Islet of Langerhans (tissue), 1 donor: Measurements from ENCODE around the gene MNT.

Source experiments
- FAIRE-seq: peaks from one replicate; lab custom pipeline; 2011; peaks lifted over from hg19 to GRCh38; lab: Jason Lieb, UNC

Gene MNT

GRCh38 chr17:2380226-2380922 is 20.5 kb downstream of the MNT start:
- FAIRE-seq, result no peak

DNA sequence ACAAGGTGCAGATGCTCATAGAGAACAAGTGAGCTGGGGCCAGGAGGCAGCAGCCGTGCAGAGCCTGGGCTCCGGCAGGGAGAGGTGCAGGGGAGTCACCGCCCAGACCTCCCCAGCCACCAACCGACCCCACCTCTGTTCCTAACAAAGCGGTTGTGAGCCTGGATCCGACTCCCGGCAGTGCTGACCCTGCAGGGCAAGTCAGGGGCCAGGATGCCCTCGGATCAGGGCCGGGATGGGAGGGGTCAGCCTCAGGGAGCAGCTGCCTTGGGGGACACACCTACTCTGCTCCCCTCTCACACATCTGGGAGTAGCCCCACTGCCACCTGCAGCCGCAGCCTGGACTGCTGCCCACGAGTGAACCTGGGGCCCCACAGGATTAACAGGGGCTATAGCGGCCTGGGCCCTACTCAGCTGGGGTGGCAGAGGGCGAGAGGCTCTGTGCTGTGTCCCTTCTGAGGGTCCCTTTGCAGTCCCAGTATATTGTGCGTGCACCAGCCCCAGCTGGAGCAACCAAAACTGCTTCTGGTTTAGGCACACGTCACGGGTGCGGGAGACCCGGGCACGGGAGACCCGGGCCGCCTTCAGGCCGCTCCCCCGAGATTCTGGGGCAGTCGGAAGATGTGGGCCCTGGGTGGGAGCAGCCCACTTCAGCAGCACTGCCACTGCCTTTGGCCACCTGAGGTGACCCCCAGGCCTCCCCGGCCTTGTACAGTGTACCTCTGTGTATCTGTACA is 21.2 kb downstream of the MNT start:
- no peak for FAIRE-seq

DNA sequence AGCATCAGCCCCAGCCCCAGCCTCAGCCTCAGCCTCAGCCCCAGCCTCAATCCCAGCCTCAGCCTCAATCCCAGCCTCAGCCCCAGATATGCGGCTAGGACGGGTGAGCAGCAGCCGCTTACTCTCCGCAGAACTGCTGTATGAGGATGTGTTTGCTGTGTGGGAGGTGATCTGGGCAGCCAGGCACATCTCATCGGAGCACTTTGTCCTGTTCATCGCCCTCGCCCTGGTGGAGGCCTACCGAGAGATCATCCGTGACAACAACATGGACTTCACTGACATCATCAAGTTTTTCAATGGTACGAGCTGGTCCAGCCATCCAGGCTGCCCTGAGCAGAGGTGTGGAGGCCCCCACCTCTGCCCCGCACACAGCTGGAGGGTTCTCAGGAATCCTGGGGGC is 22.0 kb downstream of the MNT start:
- no peak for FAIRE-seq

DNA sequence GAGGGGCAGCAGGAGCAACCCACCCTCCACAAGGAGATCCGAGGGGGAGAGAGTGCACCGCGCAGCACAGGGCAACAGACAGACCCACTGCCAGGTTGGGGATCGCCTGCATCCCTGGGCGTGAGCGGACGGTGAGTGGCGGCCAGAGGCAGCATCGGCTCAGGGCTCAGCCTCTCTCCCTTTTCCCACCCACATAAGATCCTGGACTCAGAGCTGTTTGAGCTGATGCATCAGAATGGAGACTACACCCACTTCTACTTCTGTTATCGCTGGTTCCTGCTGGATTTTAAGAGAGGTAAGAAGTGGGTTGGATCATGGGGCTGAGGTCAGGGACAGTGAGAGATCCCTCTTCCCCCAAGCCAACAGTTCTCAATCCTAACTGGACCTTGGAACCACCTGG is 23.2 kb downstream of the MNT start:
- FAIRE-seq, result no peak

DNA sequence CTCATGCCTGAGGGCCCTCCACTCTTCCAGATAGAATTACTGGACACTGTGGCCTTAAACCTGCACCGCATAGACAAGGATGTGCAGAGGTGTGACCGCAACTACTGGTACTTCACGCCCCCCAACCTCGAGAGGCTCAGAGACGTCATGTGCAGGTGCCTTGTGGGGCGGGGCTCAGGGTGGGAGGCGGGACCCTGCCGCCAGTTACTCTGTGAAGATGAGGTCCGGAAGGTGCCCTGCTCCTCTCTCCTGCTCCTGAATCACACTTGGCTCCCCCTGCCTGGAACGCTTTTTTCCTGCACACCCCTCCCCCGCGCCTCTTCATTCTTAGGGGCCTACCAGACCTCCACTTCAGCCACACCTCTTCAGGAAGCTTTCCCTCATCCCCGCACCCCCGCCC is 24.8 kb downstream of the MNT start:
- FAIRE-seq, result no peak

DNA sequence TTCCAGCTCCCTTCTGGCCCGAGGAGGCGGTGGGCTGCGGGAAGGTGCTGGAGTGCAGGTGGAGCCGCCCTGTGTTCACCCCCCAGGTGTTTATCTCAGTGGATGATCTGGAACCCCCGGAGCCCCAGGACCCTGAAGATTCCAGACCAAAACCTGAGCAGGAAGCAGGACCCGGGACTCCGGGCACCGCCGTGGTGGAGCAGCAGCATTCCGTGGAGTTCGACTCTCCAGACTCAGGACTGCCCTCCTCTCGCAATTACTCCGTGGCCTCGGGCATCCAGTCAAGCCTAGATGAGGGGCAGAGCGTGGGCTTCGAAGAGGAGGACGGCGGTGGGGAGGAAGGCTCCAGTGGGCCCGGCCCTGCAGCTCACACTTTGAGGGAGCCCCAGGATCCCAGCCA is 25.5 kb downstream of the MNT start:
- FAIRE-seq, result no peak

DNA sequence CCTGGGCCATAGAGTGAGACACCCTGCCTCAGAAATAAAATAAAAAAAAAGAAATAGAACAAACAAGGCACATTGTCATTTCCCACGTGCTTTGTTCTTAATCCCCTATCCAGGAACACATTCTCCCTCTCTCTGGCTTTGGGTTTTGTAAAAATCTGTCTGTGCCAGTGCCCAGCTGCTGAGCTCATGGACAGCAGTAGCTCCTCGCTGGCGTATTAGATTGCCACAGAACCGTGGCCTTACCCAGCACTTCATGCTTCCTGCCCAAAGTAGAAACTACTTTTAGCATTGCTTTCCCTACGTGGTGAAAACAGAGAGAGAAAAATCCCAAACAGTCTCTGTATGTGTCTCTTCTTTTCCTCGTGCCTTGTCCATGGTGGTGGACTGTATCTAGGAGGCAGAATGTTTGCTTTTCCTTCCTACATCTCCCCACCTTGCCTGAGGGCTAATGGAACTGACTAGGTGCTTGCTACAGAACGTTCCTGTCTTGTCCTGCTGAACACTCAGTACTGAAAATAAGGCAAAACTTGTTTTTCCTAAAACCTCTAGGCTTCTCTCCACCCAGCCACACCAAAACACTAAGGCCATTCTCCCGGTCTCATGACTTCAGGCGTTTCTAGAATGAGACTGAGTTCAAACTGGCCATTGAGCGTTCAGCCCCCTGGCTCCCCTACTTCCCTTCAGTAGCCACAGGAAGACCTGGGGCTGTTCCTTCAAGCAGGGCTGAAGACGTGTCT is 26.1 kb downstream of the MNT start:
- FAIRE-seq, result no peak

DNA sequence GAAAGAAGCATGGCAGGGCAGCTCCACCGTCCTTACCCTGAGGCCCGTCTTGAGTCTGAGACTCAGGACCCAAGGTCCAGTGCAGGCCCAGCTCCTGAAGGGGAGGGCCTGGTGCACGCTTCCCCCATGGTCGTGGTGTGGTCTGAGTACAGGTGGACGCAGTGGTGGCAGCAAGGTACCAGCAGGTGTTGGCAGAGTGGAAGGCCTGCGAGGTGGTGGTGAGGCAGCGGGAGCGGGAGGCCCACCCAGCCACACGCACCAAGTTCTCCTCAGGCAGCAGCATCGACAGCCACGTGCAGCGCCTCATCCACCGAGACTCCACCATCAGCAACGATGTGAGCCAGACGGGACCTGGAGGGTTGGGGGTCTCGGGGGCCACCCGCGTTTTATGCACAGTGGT is 27.7 kb downstream of the MNT start:
- FAIRE-seq, result no peak

- FAIRE-seq, result no peak
Measured at GRCh38 chr17:2372681-2373080, 28.2 kb downstream of the MNT start.

GRCh38 chr17:2372180-2372579 is 28.7 kb downstream of the MNT start:
- FAIRE-seq, result no peak

DNA sequence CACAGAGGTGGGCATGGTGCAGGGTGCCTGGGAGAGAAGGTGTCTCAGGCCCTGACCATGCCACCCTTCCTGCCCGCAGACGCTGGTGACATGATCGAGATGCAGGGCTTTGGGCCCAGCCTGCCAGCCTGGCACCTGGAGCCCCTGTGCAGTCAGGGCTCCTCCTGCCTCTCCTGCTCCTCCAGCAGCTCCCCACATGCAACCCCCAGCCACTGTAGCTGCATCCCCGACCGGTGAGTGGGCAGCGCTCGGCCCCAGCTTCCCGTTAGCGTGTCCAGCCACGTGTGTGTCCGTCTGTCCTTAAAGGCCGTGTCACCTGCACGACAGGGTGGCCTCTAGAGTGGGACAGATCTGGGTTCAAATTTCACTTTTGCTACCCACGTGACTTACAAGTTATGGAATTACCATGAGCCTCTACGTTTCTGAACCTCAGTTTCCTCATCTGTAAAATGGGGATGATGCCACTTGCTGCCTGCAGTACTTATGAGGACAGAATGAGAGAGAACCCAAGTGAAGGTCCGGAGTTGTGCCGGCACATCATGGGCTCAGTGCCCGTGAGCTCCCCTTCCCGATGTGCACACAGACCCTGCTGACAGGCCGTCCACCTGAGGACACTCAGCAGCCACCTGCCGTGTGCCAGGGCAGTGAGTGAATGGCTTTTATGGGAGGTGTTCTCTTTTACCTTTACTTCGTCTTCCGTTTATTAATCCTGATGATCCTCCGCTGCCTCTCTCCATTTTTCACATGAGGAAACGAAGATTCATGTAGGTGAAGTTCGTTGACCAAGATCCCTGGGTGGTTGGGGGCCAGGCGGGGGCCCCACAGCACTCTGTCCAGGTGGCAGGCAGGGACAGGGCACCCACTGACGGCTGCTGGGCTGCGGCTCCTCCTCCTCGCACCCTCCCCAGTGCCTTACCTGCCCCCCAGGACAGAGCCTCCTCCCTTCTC is 29.4 kb downstream of the MNT start:
- no peak for FAIRE-seq

- FAIRE-seq, result no peak
Measured at GRCh38 chr17:2370211-2370589, 30.7 kb downstream of the MNT start.

- no peak for FAIRE-seq
Measured at GRCh38 chr17:2369551-2370210, 31.2 kb downstream of the MNT start.

GRCh38 chr17:2369039-2369438 is 31.8 kb downstream of the MNT start:
- FAIRE-seq, result no peak

DNA sequence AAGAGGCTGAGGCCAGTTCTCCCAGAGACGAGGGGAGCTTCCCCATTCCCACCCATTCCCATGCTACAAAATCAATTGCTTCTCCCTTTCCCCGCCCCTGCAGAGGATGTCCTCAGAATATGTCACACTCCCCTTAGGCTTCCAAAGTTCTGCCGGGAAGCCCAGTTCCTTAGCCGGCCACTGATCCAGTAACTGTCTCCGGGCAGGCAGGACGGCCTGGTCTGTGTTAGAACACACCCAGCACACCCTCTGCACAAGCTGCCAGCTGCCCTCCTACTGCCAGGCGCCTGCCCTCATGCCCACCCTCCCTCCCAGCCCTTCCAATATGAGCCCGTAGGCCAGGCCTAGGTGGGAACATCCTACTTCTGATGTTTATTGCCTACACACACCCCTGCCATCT is 32.5 kb downstream of the MNT start:
- no peak for FAIRE-seq

GRCh38 chr17:2366747-2367494 is 33.9 kb downstream of the MNT start:
- no peak for FAIRE-seq

GRCh38 chr17:2365132-2365531 is 35.7 kb downstream of the MNT start:
- no peak for FAIRE-seq

GRCh38 chr17:2364763-2365116 is 36.1 kb downstream of the MNT start:
- no peak for FAIRE-seq

- no peak for FAIRE-seq
Measured at GRCh38 chr17:2363851-2364762, 36.8 kb downstream of the MNT start.

GRCh38 chr17:2363318-2363717 is 37.5 kb downstream of the MNT start:
- no peak for FAIRE-seq
